HG03460 (cell line): ENCODE results near the gene ANO2.
"Not testable (repeated sequence)": the region's sequence is repeated elsewhere in the genome, so short reads cannot be mapped to it uniquely, and the experiment has no call there.

Experiments used
- ATAC-seq: cut with Tn5 transposase; IDR thresholded peaks from one replicate; pipeline ENCODE4 v1.9.1; 2021; ENCODE audit not compliant: unreplicated experiment

ANO2 gene

DNA sequence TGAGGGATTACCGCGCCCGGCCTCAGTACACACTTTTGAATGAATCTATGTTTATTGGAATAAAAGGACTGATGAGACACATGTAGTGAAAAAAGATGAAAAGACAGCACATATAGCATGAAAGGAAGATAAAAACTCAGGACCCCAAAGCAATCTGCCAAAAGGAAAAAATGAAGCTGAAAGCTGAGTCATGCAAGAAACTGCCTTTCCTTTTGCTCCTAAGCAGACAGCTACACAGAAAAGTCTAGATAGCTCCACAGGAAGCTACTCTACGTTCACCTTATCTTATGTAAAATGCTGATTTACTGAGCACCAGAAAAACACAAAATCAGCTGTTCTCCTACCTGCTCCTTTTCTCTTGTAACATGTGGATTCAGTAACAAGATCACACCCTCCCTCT, 384.8 kb downstream of the ANO2 start:
- no peak for ATAC-seq

DNA sequence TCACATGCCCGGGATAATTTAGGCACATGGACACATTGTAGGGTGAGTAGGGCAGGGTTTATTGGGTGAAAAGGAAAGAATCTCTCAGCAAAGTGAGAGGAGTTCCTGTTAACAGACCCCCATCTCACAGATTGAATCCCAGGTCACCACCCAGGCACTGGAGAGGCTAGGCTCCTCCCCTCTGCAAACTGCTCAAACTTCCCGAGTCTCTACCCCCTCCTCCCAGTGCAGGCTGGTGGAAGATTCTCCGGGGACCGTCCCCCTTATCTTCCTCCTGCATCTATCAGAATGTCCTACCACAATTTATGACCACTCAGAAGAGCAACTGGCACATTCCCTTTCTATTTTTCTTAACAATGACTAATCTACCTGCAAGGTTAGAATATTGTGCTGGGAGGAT, 387.2 kb downstream of the ANO2 start:
- ATAC-seq: no peak

GRCh38 chr12:5556946-5557673, 387.9 kb downstream of the ANO2 start:
- ATAC-seq: no peak

DNA sequence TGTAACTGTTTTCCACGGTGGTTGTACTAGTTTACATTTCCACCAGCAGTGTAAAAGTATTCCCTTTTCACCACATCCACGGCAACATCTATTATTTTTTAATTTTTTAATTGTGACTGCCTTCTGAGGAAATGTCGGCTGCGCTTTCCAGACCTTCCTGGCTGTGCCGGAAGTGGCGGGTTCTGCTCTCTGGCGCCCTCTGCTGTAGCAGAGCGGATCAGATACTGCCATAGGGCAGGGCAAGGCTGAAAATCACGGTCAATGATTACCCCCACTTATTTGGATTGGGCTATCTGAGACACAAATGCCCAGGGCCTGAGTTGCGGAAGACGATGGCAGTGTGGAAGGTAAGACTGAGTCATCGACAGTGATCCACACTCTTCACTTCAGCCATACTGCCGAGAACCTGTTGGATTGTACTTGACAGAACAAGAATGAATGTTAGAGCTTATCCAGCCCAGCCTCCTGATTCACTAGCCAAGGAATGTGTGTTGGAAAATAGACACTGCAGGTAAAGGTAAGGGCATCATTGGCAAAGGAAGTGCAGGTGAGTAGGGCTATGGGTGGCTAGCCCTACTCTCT, 388.9 kb downstream of the ANO2 start:
- no peak for ATAC-seq

DNA sequence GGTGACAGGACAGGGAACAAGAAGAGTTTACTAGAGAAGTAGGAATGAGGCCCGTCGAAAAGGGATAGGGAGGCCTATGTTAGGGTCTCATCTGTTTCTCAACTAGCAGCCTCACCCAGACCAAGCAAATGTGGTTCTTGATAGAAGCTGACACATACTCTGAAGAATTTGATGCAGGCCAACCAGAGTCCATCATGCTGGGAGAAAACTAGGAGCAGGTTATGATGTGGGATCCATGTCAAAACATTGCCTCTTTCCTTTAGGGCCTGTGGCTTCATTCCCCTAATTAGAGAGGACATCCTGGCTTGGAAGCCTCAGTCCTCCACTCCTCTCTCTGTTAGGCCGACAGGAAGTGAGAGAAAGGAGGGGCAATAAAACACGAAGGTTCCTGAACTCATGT, 390.3 kb downstream of the ANO2 start:
- no peak for ATAC-seq

GRCh38 chr12:5549011-5549410, 396.0 kb downstream of the ANO2 start:
- ATAC-seq: no peak

DNA sequence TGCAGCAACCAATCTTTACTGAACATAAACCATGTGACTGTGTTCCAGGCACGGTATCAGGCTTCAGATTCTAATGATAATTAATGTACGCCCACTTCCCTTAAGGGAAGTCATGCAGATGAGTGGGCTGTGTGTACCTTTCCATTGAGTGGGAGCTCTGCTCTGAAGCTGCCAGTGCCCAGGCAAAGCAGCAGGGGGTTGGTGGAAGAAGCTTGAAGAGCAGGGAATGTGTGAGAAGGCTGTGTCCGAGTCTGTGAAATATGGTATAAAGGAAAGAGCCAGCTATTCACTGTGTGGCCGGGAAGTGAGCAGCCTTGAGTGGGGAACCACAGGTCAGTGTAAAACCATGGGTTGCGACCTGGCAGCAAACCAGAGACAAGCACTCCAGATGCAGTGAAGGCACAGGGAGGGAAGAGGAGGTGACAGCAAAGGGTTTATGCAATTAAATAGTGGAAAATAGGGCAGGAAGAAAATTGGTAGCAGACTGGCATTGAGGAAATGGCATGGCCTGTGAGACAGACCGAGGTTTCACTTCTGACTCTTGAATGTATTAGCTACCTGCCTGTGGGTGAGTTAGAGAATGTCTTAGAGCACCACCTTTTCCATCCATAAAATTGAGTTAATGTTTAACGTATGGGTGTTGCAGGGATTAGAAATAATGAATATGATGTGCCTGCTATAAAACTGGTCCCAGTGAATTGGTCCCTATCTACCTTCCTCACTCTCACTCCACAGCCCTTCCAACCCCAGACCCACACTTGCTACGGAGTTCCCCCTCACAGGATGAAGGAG, 396.7 kb downstream of the ANO2 start:
- ATAC-seq: no peak

DNA sequence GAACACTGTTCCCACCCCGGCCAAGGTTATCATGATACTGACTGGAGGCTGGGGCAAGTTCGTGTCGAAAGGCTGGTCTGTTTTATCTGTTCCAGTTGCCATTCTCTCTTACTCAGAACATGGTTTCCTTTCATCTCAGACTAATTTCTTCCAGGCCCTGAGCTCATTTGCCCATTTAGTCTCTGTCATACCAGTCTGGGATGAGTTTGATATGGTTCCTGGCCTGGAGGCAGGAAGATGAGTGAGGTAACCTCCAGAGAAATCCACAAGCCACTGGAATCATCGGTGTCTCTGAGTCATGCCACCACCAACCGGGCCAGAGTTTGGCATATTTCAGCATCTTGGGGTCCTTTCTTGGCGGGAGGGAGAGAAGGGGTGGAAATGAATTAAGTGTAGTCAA, 398.4 kb downstream of the ANO2 start:
- ATAC-seq: no peak

- ATAC-seq: no peak
Measured at GRCh38 chr12:5537771-5538170, 407.3 kb downstream of the ANO2 start.

GRCh38 chr12:5537026-5537615, 407.9 kb downstream of the ANO2 start:
- ATAC-seq: not testable (repeated sequence)

- no peak for ATAC-seq
Measured at GRCh38 chr12:5535541-5535940, 409.5 kb downstream of the ANO2 start.

GRCh38 chr12:5534426-5535199, 410.4 kb downstream of the ANO2 start:
- no peak for ATAC-seq

DNA sequence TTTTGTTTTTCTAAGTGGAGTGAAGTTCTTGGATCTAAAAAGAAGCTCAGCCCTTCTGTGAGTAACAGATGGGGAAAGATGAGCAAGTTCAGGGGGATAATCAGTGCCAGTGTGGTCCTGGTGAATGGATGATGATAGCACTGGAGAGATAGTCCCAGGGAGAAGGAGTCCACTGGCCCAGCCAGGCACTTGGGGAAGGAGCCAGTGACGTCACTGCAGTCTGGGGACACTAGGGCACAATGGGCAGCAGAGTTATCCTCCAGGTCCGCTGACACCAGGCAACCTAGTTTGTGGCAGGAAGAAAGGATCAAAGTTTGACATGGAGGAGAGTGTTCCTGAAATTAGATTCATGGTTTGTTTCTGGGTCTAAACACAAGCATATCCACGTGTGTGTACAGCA, 411.7 kb downstream of the ANO2 start:
- ATAC-seq: no peak

DNA sequence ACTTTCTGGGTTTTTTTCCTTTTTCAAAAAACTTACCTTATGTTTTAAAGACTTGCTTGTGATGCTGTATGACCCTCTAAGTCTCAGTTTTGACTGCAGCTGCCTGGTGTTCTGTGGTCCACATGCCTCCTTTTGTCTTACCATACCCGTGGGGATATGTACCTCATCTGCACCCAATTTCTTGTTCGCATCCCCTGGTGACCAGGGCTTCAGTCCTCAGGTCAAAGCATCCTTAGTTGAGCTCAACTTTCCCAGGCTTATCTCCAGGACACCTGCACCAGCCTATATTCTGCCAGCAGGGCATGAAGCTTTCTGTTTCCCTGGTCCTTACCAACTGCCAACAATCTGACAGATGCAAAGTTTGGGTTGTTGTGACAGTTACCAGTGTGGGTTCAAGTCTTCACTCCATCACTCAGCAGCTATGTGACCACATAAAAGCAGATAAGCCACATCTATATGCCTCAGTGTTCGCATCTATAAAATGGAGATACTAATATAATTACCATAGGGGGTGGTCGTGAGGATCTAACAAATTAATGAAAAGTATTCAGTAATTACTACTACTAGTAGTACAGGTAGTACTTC, 419.2 kb downstream of the ANO2 start:
- ATAC-seq: no peak

DNA sequence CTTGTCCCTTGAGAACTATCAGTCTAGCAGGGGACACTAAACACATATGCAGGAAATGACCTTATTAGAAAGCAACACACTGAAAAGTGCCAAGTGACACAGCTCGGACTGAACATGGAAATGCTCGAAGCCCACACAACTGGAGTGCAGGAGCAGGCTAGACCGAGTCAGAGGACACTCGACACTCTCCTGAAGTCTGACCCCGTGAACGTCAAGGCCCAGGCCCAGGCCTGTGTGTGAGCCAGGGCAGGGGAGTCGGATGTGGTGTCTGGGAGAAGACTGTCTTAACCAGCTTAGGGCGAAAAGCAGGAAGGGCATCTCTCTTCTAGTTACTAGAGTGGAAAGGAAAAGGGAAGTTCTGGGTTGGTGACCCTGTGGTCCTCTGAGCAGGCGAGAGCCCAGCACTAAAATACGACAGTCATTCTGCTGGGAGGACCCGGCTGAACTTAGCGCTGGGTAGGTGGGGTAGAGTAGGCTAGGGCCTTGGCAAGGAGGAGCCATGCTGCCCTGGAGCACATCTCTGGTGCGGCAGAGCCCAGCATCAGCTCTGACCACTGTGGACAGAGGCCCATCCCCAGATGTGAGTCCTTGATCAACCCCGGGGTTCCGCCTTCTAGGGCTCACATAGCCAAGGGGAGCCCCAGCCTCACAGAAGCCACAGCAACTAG, 420.2 kb downstream of the ANO2 start:
- ATAC-seq: no peak

DNA sequence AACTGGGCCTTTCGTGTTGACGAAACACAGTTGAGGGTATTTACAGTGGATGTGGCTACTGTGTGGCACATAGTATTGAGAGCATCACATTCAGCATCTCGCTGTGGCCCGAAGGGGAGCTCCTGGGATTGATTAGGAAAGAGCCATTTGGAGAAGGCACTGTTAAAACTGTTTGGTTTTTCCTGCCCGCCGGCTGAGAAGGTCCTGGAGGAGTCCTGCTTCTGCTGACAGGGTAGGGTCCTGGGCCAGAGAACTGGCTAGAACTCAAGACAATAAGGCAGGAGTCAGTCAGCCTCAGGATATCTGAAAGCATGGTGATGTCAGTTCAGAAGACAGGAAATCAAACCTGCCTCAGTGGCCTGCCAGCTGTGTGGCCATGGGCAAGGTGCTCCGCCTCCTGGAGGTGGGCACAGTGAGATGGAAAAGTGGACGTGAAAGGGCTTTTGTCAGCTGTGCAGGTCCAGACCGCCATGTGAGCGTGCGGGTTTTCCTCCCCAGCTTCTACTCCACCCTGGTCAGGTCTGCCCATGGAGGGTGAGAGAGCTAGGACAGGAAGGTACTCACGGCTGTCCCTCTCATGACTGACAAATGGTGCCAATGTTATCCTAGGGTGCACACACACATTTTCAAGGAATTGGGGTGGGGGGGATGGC, 420.8 kb downstream of the ANO2 start:
- no peak for ATAC-seq

GRCh38 chr12:5523396-5524115, 421.5 kb downstream of the ANO2 start:
- no peak for ATAC-seq

DNA sequence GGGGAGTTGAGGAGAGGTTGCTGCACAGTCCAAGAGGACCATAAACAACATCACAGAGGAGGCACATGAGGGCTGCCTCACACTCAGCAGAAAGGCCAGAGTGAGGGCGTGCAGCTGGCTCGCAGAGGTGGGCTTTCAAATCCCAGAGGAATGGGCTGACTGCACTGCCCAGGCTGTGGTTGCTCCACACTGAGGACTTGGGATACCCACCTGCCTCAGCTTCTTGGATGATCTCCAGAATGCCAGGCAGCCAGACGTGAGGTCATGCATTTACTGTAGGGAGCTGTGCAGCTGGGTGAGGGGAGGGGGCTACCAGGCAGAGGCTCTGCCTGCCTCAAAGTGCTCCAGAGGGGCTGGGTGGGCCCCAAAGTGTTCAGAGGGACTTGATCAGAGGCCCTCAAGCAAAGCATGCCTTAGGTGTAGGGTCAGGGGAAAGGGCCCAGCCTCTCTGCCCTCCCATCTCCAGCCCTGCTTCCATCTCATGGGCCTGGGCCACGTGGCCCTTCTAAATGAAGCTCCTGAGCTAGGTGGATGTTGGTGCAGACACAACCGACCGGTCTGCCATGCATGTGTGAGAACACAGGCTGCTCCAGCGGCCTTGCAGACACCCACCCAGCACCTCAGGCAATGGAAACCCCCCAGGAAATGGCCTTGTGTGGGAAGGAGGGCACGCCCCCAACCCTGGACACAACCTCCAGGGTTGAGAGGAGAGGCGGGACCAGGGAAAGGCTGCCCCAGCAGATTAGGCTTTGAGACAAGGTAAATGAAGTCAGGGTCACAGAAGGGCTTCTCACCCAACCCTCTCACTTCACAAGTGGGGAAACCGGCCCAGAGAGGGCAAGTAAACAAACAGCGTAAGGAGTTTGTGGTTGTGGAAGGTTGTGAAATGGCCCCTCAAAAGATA, 422.4 kb downstream of the ANO2 start:
- no peak for ATAC-seq
